Pancreas (tissue), 10 donors: ENCODE results near the gene PPP2R2C. TPM values are rescaled to one million over a fixed set of nuclear protein-coding genes. Genes with fewer than 3 reads are reported as not detected.

Experiments used
- ATAC-seq, 4 donors: fragments of 200-7000 bp; cut with Tn5 transposase; one replicate each; pipeline versions ENCODE4 v1.8.0 to v1.9.1; 2020; ENCODE audit warnings: mild to moderate bottlenecking in 4 of 4, moderate library complexity in 4 of 4
- DNase-seq, 6 donors: peaks; one replicate each; pipeline ENCODE4 v3.0.0-alpha.2; 2020
- FAIRE-seq: peaks from 2 replicates; lab custom pipeline; 2012; peaks lifted over from hg19 to GRCh38; lab: Jason Lieb, UNC
- H3K27ac ChIP-seq, 4 donors: fragments of 200-600 bp; sonication (generic); 1 replicate in 3 of 4; 2 replicates in 1 of 4; pipeline versions ENCODE4 v1.5.0 to v1.8.0; 2020
- H3K27me3 ChIP-seq, 4 donors: fragments of 200-600 bp; one replicate each; pipeline ENCODE4 v1.8.0; 2021
- H3K36me3 ChIP-seq, 3 donors: fragments of 200-600 bp; sonication (generic) in 1 of 3; one replicate each; pipeline versions ENCODE4 v1.5.0 to v1.8.0; 2020 to 2021
- H3K4me1 ChIP-seq, 3 donors: fragments of 200-600 bp; one replicate each; pipeline ENCODE4 v1.8.0; 2021
- H3K4me3 ChIP-seq, 4 donors: fragments of 200-600 bp; sonication (generic) in 2 of 4; one replicate each; pipeline versions ENCODE4 v1.5.0 to v1.8.0; 2020 to 2021
- H3K9me3 ChIP-seq, 4 donors: fragments of 200-600 bp; one replicate each; pipeline ENCODE4 v1.8.0; 2021
- whole genome bisulfite sequencing, 2 donors: extraction: QIAGEN DNeasy Blood & Tissue Kit; methylation state at CpG; one replicate each; pipeline ENCODE4 v1.1.7; 2013; 5-methylcytosine and 5-hydroxymethylcytosine counted together
- intact Hi-C, 3 donors: fragments of 100-400 bp; cut with DNase I; formaldehyde crosslinking; loops; one replicate each; pipeline versions ENCODE4 v1.11.1 to v1.14.2; 2022
- polyA plus RNA-seq, 2 donors: library from polyadenylated mRNA; stranded (reverse); fragments of 200-250 nt; gene quantifications; one replicate each; pipeline ENCODE4 v1.2.3, GENCODE V29; 2013
- total RNA-seq, 6 donors: library from RNA; stranded (reverse); fragmentation: NEBNext Ultra II Directional in 4 of 6; extraction: Animal tissue kit (Norgen Biotek cat#: 25700) in 4 of 6; gene quantifications; one replicate each; pipeline versions ENCODE4 v1.2.1 to v1.2.4, GENCODE V29; 2021 to 2023
- TF ChIP-seq, protein P1 (sequence below), 4 donors: fragments of 200-600 bp; sonication (generic) in 3 of 4; IDR thresholded peaks; one replicate each; pipeline versions ENCODE4 v1.5.0 to v1.8.0; 2021; ENCODE audit warnings: antibody characterized with exemption in 4 of 4
- donor health status: healthy with polysubstance abuse.
- donor health status: DM: no; HTN: no; CAD: no; lungs with moderate emphysema.
- donor health status: DM: no; HTN: no; CAD: no.
- donor health status: control.
- donor health status: control.
- donor health status: Bipolar disorder and iron deficiency.
- donor health status: DM: yes; HTN: yes; CAD: no.
- donor health status: DM: no; HTN: no; CAD: no.
- donor health status: DM: no; HTN: no; CAD: no.
- donor health status: DM: yes; HTN: yes; CAD: no.

Gene PPP2R2C
- total and polyA plus RNA-seq, 8 donors: 0.05 to 2.0 (median 0.55) TPM

DNA sequence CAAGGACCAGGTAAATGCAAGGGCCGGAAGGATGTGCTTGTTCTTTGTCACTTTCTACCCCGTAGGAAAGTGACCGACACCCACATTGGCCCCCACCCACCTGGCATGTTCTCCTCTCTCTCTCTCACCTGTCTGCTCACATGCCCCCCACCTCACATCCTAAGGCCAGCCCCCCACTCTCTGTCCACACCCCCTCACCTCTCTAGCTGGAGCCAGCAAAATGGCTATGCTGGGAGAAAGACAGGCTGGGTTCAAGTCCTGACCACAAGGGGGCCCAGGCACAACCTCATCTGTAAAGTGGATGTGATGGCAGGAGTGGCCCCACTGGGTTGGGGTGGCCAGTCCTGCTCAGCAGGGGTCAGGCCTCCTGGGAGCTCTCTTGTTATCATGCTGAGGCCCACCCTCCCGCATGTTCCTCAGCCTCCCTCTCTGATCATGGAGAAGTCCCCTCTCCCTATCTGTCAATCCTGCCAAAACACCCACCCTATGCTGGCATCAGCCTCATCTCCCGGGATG lies 1.7 kb upstream of the PPP2R2C start:
- peaks cover 0 to 2% (median 0%) of the 10 kb centered on the region in 3 donors for H3K4me1 ChIP-seq
- TF ChIP-seq, protein P1, sequence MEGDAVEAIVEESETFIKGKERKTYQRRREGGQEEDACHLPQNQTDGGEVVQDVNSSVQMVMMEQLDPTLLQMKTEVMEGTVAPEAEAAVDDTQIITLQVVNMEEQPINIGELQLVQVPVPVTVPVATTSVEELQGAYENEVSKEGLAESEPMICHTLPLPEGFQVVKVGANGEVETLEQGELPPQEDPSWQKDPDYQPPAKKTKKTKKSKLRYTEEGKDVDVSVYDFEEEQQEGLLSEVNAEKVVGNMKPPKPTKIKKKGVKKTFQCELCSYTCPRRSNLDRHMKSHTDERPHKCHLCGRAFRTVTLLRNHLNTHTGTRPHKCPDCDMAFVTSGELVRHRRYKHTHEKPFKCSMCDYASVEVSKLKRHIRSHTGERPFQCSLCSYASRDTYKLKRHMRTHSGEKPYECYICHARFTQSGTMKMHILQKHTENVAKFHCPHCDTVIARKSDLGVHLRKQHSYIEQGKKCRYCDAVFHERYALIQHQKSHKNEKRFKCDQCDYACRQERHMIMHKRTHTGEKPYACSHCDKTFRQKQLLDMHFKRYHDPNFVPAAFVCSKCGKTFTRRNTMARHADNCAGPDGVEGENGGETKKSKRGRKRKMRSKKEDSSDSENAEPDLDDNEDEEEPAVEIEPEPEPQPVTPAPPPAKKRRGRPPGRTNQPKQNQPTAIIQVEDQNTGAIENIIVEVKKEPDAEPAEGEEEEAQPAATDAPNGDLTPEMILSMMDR (IDR thresholded peaks at IDR 0.05): no peak
- peaks cover 0 to 20% (median 0%) of the 10 kb centered on the region in 4 donors for H3K27me3 ChIP-seq
- FAIRE-seq (no peak), DNase-seq (no peak), ATAC-seq (no peak)
- no peak overlapping the region for H3K4me3 ChIP-seq
- H3K36me3 ChIP-seq: no peaks in the 10 kb centered on the region
- H3K27ac ChIP-seq: no peak overlapping the region
- 38 to 45% methylated on average over 5 of the region's 5 CpGs for WGBS, 2 donors
- H3K9me3 ChIP-seq: no peaks in the 10 kb centered on the region
- intact Hi-C loops: no loop called here

DNA sequence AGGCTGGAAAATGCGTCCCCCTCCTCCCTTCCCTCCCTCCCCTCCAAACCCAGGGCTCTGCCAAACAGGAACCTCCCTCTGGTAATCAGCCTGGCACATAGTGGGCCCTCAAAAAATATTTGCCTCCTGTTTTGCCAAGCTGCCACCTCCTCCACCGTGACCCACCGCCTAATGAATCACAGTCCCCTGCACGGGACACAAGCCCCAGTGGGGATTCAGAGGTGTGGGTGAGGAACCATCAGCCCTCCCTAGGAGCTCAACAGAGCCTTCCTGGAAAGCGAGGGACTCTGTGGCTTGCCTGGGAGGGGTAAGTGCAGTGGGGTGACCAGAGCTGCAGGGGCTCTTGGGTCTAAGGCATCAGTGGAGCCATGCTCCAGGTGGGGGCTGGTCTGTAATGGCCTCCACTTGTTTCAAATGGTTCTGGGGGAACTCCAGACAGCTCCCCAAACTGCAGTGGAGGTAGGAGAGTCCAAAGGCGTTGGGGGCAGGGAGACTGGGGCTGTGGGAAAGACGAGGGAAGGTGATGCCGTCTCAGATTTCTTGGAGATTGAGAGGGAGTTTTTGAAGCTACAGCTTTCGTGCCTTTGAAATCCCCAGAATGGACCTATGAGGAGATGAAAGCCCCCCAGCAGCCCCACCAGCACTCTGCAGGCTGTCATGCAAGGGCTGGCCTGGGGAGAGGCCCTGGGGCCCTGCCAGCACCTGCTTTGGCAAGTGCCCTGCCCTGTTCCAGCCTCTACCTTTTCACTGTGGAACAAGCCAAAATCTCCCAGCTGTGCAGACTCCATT lies 1.0 kb upstream of the PPP2R2C start:
- Histone ChIP-seq H3K4me3 (no peak overlapping the region), H3K9me3 (no peaks in the 10 kb centered on the region), H3K36me3 (no peaks in the 10 kb centered on the region), H3K4me1 (peaks cover 0 to 2% (median 0%) of the 10 kb centered on the region in 3 donors), H3K27me3 (peaks cover 0 to 21% (median 0%) of the 10 kb centered on the region in 4 donors), H3K27ac (no peak overlapping the region)
- WGBS, 2 donors: 24 to 28% methylated on average over 9 of the region's 9 CpGs
- ATAC-seq: no peak
- intact Hi-C loops: no loop called here
- FAIRE-seq: no peak
- no peak for DNase-seq
- TF ChIP-seq, protein P1 (IDR thresholded peaks at IDR 0.05): no peak

DNA sequence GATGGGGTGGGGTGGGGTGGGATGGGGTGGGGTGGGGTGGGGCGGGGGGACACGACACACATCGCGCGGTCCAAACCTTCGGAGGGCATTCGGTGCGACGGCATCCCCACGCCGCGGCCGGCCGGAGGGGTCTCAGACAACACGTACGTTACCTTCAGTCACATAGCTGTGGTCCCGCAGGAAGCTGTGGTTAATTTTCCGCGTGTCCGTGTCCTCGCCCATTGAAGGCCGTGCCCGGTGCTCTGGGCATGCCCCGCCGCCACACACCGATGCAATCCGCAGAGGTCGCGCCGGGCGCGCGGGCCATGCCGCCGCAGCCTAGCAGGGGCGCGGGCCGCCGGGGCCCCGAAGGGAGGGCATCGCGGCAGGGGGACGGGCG lies 417 bp downstream of the PPP2R2C start:
- no peak for ATAC-seq
- WGBS, 2 donors: 3% methylated on average over 18 to 44 of the region's 44 CpGs
- Histone ChIP-seq H3K9me3 (no peaks in the 10 kb centered on the region), H3K27me3 (peaks cover 0 to 21% (median 0%) of the 10 kb centered on the region in 4 donors), H3K27ac (no peak overlapping the region), H3K36me3 (no peaks in the 10 kb centered on the region), H3K4me3 (no peak overlapping the region), H3K4me1 (peaks cover 0 to 2% (median 0%) of the 10 kb centered on the region in 3 donors)
- TF ChIP-seq, protein P1 (IDR thresholded peaks at IDR 0.05): no peak
- intact Hi-C loops: no loop called here
- no peak for FAIRE-seq
- DNase-seq: no peak

DNA sequence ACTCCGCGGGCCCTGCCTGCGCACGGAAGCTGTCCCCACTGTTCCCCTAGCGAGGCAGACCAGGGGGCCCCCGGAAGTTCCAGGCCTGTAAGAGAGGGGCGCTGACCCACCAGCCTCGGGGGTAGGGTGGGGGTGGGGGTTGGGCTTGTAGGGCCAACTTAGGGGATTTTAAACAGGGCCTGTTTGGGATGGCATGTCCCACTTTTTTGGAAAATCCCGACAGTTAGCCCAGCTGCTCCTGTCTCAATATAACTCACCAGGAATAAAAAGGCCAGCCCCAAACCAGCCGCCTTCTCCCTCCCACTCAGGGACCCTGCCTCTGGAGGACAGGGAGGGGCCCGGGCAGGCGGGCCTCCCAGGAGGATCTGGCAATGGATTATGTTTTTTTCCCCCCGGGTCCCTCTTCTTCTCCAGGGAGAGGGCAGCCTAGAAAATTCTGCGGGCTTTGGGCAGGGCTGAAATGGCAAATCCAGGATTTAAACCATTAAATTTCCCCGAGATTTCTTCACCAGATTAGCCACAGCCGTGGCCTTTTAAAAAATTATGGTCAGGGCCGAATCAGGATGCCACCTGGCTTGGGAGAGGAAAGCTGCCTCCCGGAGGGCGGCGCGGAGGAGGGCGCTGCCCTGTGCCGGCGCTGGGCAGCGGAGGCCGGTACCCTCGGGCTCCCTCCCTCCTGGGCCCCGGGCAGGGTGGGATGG lies 957 bp downstream of the PPP2R2C start:
- H3K27me3 ChIP-seq: peaks cover 0 to 21% (median 0%) of the 10 kb centered on the region in 4 donors
- ATAC-seq: peak in 1 of 4 donors; percentile 34
- no peaks in the 10 kb centered on the region for H3K36me3 ChIP-seq
- DNase-seq: no peak
- 3% methylated on average over 28 of the region's 28 CpGs for WGBS, 2 donors
- TF ChIP-seq, protein P1 (IDR thresholded peaks at IDR 0.05): no peak
- H3K9me3 ChIP-seq: no peaks in the 10 kb centered on the region
- H3K4me3 ChIP-seq: peak overlapping the region in 2 of 4 donors; percentile 28 to 41
- no peak overlapping the region for H3K27ac ChIP-seq
- peaks cover 0 to 2% (median 0%) of the 10 kb centered on the region in 3 donors for H3K4me1 ChIP-seq
- no peak for FAIRE-seq
- intact Hi-C loops: no loop called here
